Activated B cell treated with CpG ODN at 0.5 μM for 24 hours (primary cell): ENCODE results near the gene GPD2. TPM values are rescaled to one million over a fixed set of nuclear protein-coding genes. Genes with fewer than 3 reads are reported as not detected.

Experiments used
- ATAC-seq: fragments of 200-7000 bp; cut with Tn5 transposase; one replicate; pipeline ENCODE4 v1.10.0; 2021; ENCODE audit warnings: low read depth, mild to moderate bottlenecking, moderate library complexity
- CTCF ChIA-PET: fragments of 350-600 bp; sonication (Branson Sonifier 250); formaldehyde crosslinking; loops from one replicate; lab custom pipeline; 2021; ENCODE audit warnings: antibody characterized with exemption; lab: Charles Lee
- POLR2A ChIA-PET: fragments of 350-600 bp; sonication (Branson Sonifier 250); formaldehyde crosslinking; loops from one replicate; lab custom pipeline; 2021; ENCODE audit warnings: antibody characterized with exemption; lab: Charles Lee
- DNase-seq: peaks from one replicate; pipeline ENCODE4 v3.0.0; 2022
- H3K27ac Mint-ChIP-seq: one replicate; pipeline ENCODE4 v1.8.0; 2020; ENCODE audit warnings: mixed read lengths
- H3K27me3 Mint-ChIP-seq: one replicate; pipeline ENCODE4 v1.8.0; 2021; ENCODE audit warnings: mixed read lengths
- H3K36me3 Mint-ChIP-seq: one replicate; pipeline ENCODE4 v1.8.0; 2021; ENCODE audit warnings: low read depth, mixed read lengths
- H3K4me1 Mint-ChIP-seq: one replicate; pipeline ENCODE4 v1.8.0; 2021; ENCODE audit warnings: mixed read lengths
- H3K4me3 Mint-ChIP-seq: one replicate; pipeline ENCODE4 v1.8.0; 2020; ENCODE audit warnings: mild to moderate bottlenecking, mixed read lengths
- H3K9me3 Mint-ChIP-seq: one replicate; pipeline ENCODE4 v1.8.0; 2020; ENCODE audit warnings: mixed read lengths
- CTCF ChIP-seq: fragments of 200-600 bp; IDR thresholded peaks from one replicate; pipeline ENCODE4 v1.8.0; 2022; ENCODE audit warnings: antibody characterized with exemption, mild to moderate bottlenecking
- intact Hi-C: fragments of 100-400 bp; cut with micrococcal nuclease; formaldehyde crosslinking; loops from one replicate; pipeline ENCODE4 v1.15.1; 2024
- total RNA-seq: library from RNA; stranded (reverse); gene quantifications from 2 replicates; pipeline ENCODE4 v1.2.3, GENCODE V29; 2022

GPD2 gene
- total RNA-seq, 1 donor from 2014 or later, result 17.8 TPM

- ChIA-PET POLR2A (no interaction called here), CTCF (no interaction called here)
- Mint-ChIP-seq H3K4me3 (no peak overlapping the region), H3K36me3 (no peaks in the 10 kb centered on the region), H3K27me3 (no peaks in the 10 kb centered on the region), H3K9me3 (no peaks in the 10 kb centered on the region), H3K4me1 (peaks cover 23% of the 10 kb centered on the region), H3K27ac (no peak overlapping the region)
- DNase-seq (no peak), ATAC-seq (no peak)
- intact Hi-C loops, result no loop called here
- no peak for TF ChIP-seq CTCF
Measured at GRCh38 chr2:156464106-156464505, 27.9 kb downstream of the GPD2 start.

DNA sequence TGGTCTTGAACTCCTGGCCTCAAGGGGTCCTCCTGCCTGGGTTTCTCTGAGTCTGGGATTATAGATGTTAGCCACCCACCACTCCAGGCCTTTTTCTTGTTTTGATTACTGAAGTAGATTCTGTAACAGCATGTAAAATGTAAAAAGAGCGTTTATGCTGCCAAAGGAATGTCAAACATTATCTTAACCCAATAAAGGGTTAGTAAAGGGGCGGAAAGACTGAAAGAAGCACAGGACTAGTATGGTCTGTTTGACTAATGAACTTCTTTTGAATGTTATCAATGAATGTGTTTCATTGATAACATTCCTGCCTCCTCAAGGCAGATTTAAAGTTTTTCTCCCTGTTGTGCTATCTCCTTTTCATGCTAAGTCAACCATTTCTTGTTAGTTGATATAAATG lies 29.4 kb downstream of the GPD2 start:
- ChIA-PET POLR2A (no interaction called here), CTCF (no interaction called here)
- Mint-ChIP-seq H3K27ac (no peak overlapping the region), H3K9me3 (no peaks in the 10 kb centered on the region), H3K4me1 (peaks cover 33% of the 10 kb centered on the region), H3K36me3 (peaks cover 2% of the 10 kb centered on the region), H3K4me3 (no peak overlapping the region), H3K27me3 (no peaks in the 10 kb centered on the region)
- DNase-seq (no peak), ATAC-seq (no peak)
- intact Hi-C loops, result no loop called here
- TF ChIP-seq CTCF, result no peak

DNA sequence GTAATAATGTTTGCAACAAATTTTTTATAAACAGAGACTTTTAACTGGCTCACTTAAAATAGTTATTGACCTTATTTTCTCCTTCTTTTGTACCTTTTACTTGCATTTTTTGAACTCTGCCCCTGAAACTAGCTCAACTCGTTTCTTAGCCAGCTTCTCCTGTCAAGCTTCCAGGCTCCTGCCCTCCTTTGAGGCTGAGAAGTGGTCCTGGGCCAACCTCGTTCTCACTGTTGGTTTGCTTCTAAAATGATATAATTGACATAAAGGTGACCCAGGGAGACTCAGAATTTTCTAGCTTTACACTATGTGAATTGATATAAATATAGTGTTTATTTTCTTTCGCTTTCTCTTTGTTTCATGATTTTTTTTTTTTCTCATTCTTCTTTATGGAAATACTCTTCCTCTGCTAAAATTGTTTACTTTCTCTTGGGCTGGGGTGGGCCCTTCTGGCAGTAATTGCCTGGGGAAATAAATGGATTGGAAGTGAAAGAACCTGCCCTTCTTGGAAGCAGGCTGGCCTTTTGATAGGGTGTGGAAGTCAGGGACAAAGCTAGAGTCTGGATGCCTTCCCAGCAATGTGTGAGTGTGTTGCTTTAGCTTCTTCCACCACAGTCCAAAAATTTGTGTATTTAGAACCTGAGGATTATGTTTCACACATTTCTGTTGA lies 30.7 kb downstream of the GPD2 start:
- Mint-ChIP-seq H3K27ac (no peak overlapping the region), H3K4me1 (peaks cover 45% of the 10 kb centered on the region), H3K36me3 (peaks cover 2% of the 10 kb centered on the region), H3K4me3 (no peak overlapping the region), H3K9me3 (no peaks in the 10 kb centered on the region), H3K27me3 (no peaks in the 10 kb centered on the region)
- ATAC-seq (no peak), DNase-seq (no peak)
- POLR2A ChIA-PET, result no interaction called here
- no peak for TF ChIP-seq CTCF
- CTCF ChIA-PET, result no interaction called here
- intact Hi-C loops, result no loop called here

DNA sequence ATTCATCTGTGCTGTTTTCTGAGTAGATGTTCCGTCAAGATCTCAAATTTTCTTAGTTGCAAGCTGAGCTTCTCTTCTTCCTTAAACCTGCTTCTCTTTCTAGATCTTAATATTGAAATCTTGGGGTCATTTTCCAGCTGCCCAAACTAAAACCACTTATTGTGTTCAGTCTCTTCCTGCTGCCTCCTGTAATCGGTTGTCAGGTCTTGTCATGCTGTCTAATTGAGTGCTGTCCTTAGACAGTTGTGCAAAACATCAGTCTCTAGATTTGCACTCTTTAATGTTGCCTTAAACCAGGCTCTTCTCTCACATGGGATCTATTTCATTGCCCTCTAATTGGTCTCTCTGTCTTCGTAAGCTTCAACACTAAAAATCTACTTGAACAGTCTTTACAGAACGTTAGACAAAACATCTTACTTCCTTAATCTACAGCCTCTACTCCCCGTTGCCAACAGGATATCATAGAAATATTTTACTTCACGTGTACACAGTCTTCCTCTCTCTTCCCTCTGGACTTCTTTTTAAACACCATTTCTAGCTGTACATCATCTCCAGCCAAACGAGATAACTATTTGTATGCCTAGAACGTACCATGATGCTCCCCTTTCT lies 34.9 kb downstream of the GPD2 start:
- no peak for DNase-seq

More for the DNA sequence above, 34.9 kb downstream of the GPD2 start:
- peaks cover 53% of the 10 kb centered on the region for H3K4me1 Mint-ChIP-seq
- H3K36me3 Mint-ChIP-seq, result peaks cover 7% of the 10 kb centered on the region
- no peaks in the 10 kb centered on the region for H3K9me3 Mint-ChIP-seq
- intact Hi-C loops, result loop anchor here (2.0 kb wide), 3 partner anchors 16 to 70 kb away; partner anchors contain the start of gene GPD2
- ATAC-seq, result peak; percentile 34
- peak overlapping the region; percentile 47 for H3K4me3 Mint-ChIP-seq
- peak overlapping the region; percentile 13 for H3K27ac Mint-ChIP-seq
- H3K27me3 Mint-ChIP-seq, result no peaks in the 10 kb centered on the region
- no peak for TF ChIP-seq CTCF
- ChIA-PET CTCF (no interaction called here), POLR2A (interaction anchor here (1.0 to 1.9 kb wide), 4 partner anchors 35 to 136 kb away, joined by 3 to 7 read pairs (median 4); partner anchors contain the start of gene GPD2)
